IMR-90 (cell line): ENCODE results near the gene PSMB5.

Source experiments
- BHLHE40 ChIP-seq: fragments of 150-350 bp; IDR thresholded peaks from 2 replicates; pipeline ENCODE4 v1.6.1; 2016; ENCODE audit warnings: mild to moderate bottlenecking, low read depth, low read length
- CEBPB ChIP-seq: IDR thresholded peaks from 2 replicates; pipeline ENCODE4 v1.6.1; 2012; ENCODE audit warnings: low read depth, low read length, improper control_type of control experiment
- CHD1 ChIP-seq: IDR thresholded peaks from 2 replicates; pipeline ENCODE4 v1.6.1; 2012; ENCODE audit warnings: low read depth, low read length, improper control_type of control experiment
- CTCF ChIP-seq: conservative IDR thresholded peaks from 2 replicates; pipeline ENCODE4 v1.5.1; 2012; ENCODE audit warnings: mild to moderate bottlenecking, low read depth, low read length, improper control_type of control experiment
- MAZ ChIP-seq: IDR thresholded peaks from 2 replicates; pipeline ENCODE4 v1.6.1; 2012; ENCODE audit warnings: low read depth, mild to moderate bottlenecking, low read length, improper control_type of control experiment, moderate library complexity, borderline replicate concordance
- MXI1 ChIP-seq: IDR thresholded peaks from 2 replicates; pipeline ENCODE4 v1.6.1; 2012; ENCODE audit warnings: low read depth, mild to moderate bottlenecking, low read length, moderate library complexity, borderline replicate concordance
- POLR2A ChIP-seq: IDR thresholded peaks from 2 replicates; pipeline ENCODE4 v1.6.1; 2012; ENCODE audit warnings: mild to moderate bottlenecking, low read depth, low read length
- RAD21 ChIP-seq: IDR thresholded peaks from 2 replicates; pipeline ENCODE4 v1.6.1; 2012; ENCODE audit warnings: low read length, improper control_type of control experiment
- RCOR1 ChIP-seq: IDR thresholded peaks from 2 replicates; pipeline ENCODE4 v1.6.1; 2012; ENCODE audit warnings: mild to moderate bottlenecking, low read length, improper control_type of control experiment; ENCODE audit not compliant: insufficient replicate concordance
- SMC3 ChIP-seq: fragments of 150-350 bp; IDR thresholded peaks from 2 replicates; pipeline ENCODE4 v1.6.1; 2016; ENCODE audit warnings: low read depth, mild to moderate bottlenecking, antibody characterized with exemption, low read length, moderate library complexity
- USF2 ChIP-seq: fragments of 150-350 bp; IDR thresholded peaks from 2 replicates; pipeline ENCODE4 v1.6.1; 2017; ENCODE audit warnings: mild to moderate bottlenecking, antibody characterized with exemption, low read length, low read depth

- no peak for TF ChIP-seq CTCF
- TF ChIP-seq POLR2A: no peak
- no peak for TF ChIP-seq CHD1
- no peak for TF ChIP-seq CEBPB
- no peak for TF ChIP-seq BHLHE40
- TF ChIP-seq USF2: no peak
- no peak for TF ChIP-seq RAD21
- no peak for TF ChIP-seq MAZ
- no peak for TF ChIP-seq SMC3
- no peak for TF ChIP-seq RCOR1
- no peak for TF ChIP-seq MXI1
These were observed 31.7 kb upstream of the PSMB5 start for GRCh38 chr14:23066368-23066767.
